AG04450 (cell line): ENCODE data around the gene LRMDA. TPM values are rescaled to one million over a fixed set of nuclear protein-coding genes. Genes with fewer than 3 reads are reported as not detected.

Experiments
- CTCF ChIA-PET: fragments of 300-600, 350-600 bp; formaldehyde crosslinking; extraction: SDS; loops from one replicate; lab custom pipeline; 2022; ENCODE audit warnings: antibody characterized with exemption, inconsistent platforms; lab: Charles Lee
- POLR2A ChIA-PET: fragments of 350-600 bp; formaldehyde crosslinking; extraction: SDS; loops from one replicate; lab custom pipeline; 2021; ENCODE audit warnings: antibody characterized with exemption, inconsistent platforms; lab: Yijun Ruan, JAX
- DNase-seq: peaks from one replicate; pipeline ENCODE4 v3.0.0-alpha.2; 2011; ENCODE audit warnings: low read depth, low spot score
- H3K27ac ChIP-seq: one replicate; pipeline ENCODE4 v1.5.1; 2012; ENCODE audit warnings: low read depth, low read length, control low read depth
- H3K27me3 ChIP-seq: one replicate; pipeline ENCODE4 v1.6.0; 2012; ENCODE audit warnings: low read length; ENCODE audit not compliant: control insufficient read depth, insufficient read depth
- H3K4me3 ChIP-seq: 2 replicates; pipeline ENCODE4 v1.5.1; 2011; ENCODE audit warnings: mild to moderate bottlenecking, low read depth, low read length, control low read depth
- H3K9me3 ChIP-seq: 2 replicates; pipeline ENCODE4 v1.5.1; 2012; ENCODE audit warnings: low read length; ENCODE audit not compliant: control insufficient read depth, insufficient read depth
- polyA plus RNA-seq: library from polyadenylated mRNA; depleted of rRNA; stranded (reverse); fragments of >200 nt; gene quantifications from 2 replicates; pipeline ENCODE4 v1.2.3, GENCODE V29; 2011
- TF ChIP-seq, protein P1 (sequence below): IDR thresholded peaks from 2 replicates; pipeline ENCODE4 v1.5.1; 2011; ENCODE audit warnings: low read depth, low read length, control low read depth, inconsistent platforms

The LRMDA gene
- polyA plus RNA-seq, 1 experiment, result 0.12 TPM

GRCh38 chr10:76066457-76066856, 635.0 kb downstream of the LRMDA start:
- TF ChIP-seq, protein P1, sequence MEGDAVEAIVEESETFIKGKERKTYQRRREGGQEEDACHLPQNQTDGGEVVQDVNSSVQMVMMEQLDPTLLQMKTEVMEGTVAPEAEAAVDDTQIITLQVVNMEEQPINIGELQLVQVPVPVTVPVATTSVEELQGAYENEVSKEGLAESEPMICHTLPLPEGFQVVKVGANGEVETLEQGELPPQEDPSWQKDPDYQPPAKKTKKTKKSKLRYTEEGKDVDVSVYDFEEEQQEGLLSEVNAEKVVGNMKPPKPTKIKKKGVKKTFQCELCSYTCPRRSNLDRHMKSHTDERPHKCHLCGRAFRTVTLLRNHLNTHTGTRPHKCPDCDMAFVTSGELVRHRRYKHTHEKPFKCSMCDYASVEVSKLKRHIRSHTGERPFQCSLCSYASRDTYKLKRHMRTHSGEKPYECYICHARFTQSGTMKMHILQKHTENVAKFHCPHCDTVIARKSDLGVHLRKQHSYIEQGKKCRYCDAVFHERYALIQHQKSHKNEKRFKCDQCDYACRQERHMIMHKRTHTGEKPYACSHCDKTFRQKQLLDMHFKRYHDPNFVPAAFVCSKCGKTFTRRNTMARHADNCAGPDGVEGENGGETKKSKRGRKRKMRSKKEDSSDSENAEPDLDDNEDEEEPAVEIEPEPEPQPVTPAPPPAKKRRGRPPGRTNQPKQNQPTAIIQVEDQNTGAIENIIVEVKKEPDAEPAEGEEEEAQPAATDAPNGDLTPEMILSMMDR, result no peak
- no peak for DNase-seq
- CTCF ChIA-PET, result interaction anchor here (1.8 kb wide), 1 partner anchor 29 kb away, joined by 10 read pairs; no protein-coding TSS in a partner anchor
- no peak overlapping the region for H3K4me3 ChIP-seq
- H3K9me3 ChIP-seq, result peaks cover 14% of the 10 kb centered on the region; the same call in 1 of the 2 replicates
- peaks cover 13% of the 10 kb centered on the region for H3K27me3 ChIP-seq
- H3K27ac ChIP-seq, result no peak overlapping the region
- POLR2A ChIA-PET, result no interaction called here

DNA sequence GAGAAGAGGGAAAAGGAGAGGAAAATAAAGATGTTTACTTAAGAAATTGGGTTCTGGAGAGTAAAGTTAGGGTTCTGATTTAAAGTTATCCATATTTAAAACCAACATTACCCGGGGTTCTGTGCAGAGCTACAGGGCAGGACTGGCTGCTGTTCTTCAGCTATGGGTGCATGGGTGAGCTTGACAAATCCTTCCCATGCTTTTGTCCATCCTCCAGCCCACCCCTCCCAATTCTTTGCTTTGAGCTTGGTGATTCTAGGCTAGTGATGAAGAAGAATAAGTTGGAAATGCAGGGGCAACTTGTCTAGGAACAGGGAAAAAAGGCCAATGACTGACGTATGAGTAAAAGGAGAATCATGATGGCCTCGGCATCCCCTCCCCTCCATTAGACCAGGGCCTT, 636.0 kb downstream of the LRMDA start:
- ChIA-PET POLR2A (no interaction called here), CTCF (interaction anchor here (1.8 kb wide), 1 partner anchor 30 kb away, joined by 10 read pairs; no protein-coding TSS in a partner anchor)
- Histone ChIP-seq H3K9me3 (peaks cover 14% of the 10 kb centered on the region; the same call in 1 of the 2 replicates), H3K27ac (no peak overlapping the region), H3K27me3 (peaks cover 11% of the 10 kb centered on the region), H3K4me3 (no peak overlapping the region)
- TF ChIP-seq, protein P1, result no peak
- DNase-seq, result no peak

DNA sequence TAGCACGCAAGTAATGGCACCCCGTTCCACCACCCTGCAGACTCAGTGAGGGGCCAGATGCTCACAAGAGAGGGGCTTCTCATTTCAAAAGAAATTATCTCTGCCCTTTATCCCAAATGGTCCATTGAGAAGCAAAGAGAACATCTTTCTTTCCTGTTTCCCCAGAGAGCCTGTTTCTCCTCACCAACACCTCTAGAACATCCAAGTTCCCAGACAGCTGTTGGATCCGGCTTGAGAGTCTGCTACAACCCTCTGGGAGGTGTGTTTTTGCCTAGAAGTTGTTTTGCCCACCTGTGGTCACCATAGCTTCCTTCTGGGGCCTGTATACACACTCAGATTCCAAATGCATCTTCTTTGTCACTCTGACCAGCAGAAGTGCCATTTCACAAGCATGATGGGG, 637.4 kb downstream of the LRMDA start:
- TF ChIP-seq, protein P1, result no peak
- H3K4me3 ChIP-seq, result no peak overlapping the region
- H3K9me3 ChIP-seq, result peaks cover 14% of the 10 kb centered on the region; the same call in 1 of the 2 replicates
- H3K27ac ChIP-seq, result no peak overlapping the region
- POLR2A ChIA-PET, result no interaction called here
- CTCF ChIA-PET, result interaction anchor here (0.7 kb wide), 1 partner anchor 19 kb away, joined by 4 read pairs; no protein-coding TSS in a partner anchor
- no peak for DNase-seq
- H3K27me3 ChIP-seq, result peaks cover 6% of the 10 kb centered on the region

DNA sequence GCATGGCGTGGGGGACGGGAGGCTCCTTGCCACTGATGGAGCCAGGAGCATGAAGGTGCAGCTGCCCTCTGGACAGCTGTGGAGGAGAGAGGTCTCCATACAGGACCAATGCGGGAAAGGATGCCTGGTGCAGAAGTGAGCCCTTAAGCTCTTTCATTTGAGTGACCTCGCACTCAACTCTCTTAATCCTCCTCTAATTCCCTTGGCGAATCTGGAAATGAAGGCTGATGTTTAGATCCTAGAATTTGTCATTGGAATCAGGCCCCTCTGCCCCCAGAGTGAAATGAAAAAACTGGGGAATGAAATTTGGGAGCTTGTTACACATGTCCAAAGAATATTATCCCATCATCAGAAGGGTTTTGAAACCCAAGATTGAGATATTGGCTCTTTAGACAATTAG, 639.5 kb downstream of the LRMDA start:
- peaks cover 9% of the 10 kb centered on the region for H3K27me3 ChIP-seq
- no peak for DNase-seq
- POLR2A ChIA-PET, result no interaction called here
- H3K4me3 ChIP-seq, result no peak overlapping the region
- CTCF ChIA-PET, result no interaction called here
- no peak overlapping the region for H3K27ac ChIP-seq
- TF ChIP-seq, protein P1, result no peak
- peaks cover 10% of the 10 kb centered on the region; the same call in 1 of the 2 replicates for H3K9me3 ChIP-seq

GRCh38 chr10:76071653-76072365, 640.4 kb downstream of the LRMDA start:
- Histone ChIP-seq H3K9me3 (peaks cover 10% of the 10 kb centered on the region; the same call in 1 of the 2 replicates), H3K27me3 (peaks cover 9% of the 10 kb centered on the region), H3K27ac (no peak overlapping the region), H3K4me3 (no peak overlapping the region)
- POLR2A ChIA-PET, result no interaction called here
- TF ChIP-seq, protein P1, result no peak
- CTCF ChIA-PET, result interaction anchor here (0.7 kb wide), 1 partner anchor 35 kb away, joined by 3 read pairs; no protein-coding TSS in a partner anchor
- DNase-seq, result no peak
